ENCODE results near the gene TMEM125.

DNA sequence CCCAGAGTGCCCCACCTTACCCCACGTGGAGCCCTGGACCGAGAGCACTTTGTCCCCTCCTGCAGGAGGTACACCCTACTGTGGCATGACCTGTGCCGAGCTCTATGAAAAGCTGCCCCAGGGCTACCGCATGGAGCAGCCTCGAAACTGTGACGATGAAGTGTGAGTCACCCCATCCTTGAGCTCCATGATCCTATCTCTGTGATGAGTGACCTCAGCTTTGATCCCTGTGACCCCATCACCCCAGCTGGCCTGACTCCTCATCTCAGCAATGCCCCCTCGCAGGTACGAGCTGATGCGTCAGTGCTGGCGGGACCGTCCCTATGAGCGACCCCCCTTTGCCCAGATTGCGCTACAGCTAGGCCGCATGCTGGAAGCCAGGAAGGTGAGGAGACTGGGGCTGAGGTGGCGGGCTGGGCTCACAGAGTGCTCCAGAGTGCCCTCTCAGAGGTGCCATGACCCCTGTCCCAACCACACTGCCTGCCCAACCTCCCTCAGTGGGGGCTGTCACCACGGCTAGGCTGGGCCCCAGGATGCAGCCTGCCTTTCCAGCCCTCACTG is 51.6 kb downstream of the TMEM125 start:
- TF ChIP-seq, protein P1, sequence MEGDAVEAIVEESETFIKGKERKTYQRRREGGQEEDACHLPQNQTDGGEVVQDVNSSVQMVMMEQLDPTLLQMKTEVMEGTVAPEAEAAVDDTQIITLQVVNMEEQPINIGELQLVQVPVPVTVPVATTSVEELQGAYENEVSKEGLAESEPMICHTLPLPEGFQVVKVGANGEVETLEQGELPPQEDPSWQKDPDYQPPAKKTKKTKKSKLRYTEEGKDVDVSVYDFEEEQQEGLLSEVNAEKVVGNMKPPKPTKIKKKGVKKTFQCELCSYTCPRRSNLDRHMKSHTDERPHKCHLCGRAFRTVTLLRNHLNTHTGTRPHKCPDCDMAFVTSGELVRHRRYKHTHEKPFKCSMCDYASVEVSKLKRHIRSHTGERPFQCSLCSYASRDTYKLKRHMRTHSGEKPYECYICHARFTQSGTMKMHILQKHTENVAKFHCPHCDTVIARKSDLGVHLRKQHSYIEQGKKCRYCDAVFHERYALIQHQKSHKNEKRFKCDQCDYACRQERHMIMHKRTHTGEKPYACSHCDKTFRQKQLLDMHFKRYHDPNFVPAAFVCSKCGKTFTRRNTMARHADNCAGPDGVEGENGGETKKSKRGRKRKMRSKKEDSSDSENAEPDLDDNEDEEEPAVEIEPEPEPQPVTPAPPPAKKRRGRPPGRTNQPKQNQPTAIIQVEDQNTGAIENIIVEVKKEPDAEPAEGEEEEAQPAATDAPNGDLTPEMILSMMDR (IDR thresholded peaks at IDR 0.05; ENCODE audit: poor library complexity) = no peak
- TF ChIP-seq EZH2phosphoT487 (IDR thresholded peaks at IDR 0.05; ENCODE audit: low read depth, severe bottlenecking, unreplicated experiment) (no peak), EZH2 (IDR thresholded peaks at IDR 0.05; ENCODE audit: borderline replicate concordance) (no peak)

Data from hepatocyte (in vitro differentiated cells).